Endometrial microvascular endothelial cells (primary cell): ENCODE results near the gene TBX4. TPM values are rescaled to one million over a fixed set of nuclear protein-coding genes. Genes with fewer than 3 reads are reported as not detected.

Source experiments
- in situ Hi-C: cut with HindIII; loops from 2 replicates; pipeline ENCODE4 v1.10.0; 2017; ENCODE audit warnings: low sequenced_read_pairs, low pct_unique_long_range_greater_than_20kb; ENCODE audit errors: inconsistent ontology term
- total RNA-seq: library from RNA; depleted of rRNA; stranded (reverse); fragments of >200 nt; gene quantifications from one replicate; pipeline ENCODE4 v1.2.3, GENCODE V29; 2015; ENCODE audit errors: inconsistent ontology term

TBX4 gene
- total RNA-seq, 1 donor from 2014 or later: not detected

DNA sequence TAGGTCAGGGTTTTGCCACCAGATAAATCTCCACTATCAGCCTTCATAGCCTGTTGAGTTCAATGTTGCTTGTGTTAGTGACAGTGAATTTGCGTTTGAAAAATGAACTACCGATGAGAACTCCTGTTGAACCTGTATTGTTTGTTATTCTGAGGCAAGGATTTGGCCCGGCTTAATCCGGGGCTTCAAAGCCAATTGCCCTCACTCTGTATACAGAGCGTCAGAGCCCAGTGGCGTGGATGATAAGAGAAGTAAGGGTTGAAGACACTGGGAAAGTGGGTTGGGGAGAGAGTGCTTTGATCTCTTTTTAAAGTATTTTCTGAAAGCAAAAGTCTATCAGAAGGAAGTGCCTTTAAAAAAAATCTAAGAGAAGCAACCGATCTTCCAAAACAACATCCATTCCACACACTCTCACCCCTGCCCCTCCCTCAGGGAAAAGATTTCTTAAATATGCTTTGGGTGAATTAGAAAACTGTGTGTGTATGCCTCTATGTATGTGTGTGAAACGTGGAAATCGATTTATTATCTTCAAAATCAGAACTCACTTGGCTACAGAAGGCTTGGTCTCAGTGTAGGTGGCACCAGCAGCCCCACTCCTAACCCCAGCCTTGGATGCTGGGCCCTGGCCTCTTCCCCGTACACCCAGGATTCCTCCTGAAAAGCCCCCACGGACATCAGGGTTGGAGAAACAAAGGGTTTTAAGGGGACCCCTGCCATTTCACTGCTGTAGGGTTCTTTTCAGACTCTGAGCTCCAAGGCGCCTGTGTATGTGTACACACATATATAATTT lies 8.8 kb downstream of the TBX4 start:
- in situ Hi-C loops: no loop called here

DNA sequence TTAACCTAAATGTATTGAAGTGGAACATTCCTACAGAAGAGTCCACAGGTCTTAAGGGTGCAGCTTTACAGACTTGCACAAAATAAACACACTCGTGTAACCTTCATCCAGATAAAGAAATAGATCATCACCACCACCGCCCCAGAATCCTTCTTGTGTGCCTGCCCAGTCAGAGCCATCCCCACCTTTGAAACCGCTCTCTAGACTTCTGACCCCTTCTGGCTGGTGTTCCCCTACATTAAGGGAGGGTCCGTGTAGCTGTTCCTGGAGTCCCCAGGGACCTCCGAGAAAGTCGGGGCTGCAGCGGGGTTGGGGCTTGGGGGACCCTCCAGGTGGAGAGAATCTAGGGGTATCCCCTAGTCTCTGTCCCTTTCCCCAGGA lies 9.4 kb downstream of the TBX4 start:
- in situ Hi-C loops: no loop called here

DNA sequence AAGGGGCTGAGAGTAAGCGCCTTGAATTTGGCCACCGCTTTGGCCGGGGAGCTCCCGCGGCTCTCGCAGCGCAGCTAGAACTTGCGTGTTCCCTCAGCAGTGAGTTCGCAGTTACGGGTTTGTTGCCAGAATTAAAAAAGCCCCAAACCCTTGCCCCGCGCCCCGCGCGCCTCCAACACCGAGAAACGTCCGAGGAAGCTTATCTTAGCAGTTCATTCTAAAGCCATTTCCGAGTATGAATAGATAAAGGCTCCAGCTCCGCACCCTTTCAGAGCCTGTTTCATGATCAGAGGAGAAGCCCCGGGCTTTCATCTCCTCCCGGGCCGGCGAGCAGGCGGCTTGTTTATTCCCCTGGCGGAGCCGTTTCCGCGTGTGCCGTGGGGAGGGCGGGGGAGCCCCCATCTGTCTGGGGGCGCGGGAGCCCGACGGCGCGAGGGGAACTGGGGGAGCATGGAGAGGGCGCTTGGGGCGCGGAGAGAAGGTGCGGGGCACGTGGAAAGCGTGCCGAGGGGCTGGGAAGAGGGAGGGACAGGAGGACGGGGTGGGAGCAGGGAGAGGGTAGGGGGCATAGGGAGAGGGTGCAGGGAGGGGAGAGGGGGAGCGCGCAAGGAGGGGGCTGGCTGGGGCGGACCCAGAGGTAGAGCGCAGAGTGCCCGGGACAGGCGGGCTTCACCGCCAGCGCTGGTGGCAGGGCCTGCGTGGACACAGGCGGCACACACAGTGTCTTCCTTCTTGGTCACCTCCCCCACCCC lies 9.9 kb downstream of the TBX4 start:
- in situ Hi-C loops: no loop called here

DNA sequence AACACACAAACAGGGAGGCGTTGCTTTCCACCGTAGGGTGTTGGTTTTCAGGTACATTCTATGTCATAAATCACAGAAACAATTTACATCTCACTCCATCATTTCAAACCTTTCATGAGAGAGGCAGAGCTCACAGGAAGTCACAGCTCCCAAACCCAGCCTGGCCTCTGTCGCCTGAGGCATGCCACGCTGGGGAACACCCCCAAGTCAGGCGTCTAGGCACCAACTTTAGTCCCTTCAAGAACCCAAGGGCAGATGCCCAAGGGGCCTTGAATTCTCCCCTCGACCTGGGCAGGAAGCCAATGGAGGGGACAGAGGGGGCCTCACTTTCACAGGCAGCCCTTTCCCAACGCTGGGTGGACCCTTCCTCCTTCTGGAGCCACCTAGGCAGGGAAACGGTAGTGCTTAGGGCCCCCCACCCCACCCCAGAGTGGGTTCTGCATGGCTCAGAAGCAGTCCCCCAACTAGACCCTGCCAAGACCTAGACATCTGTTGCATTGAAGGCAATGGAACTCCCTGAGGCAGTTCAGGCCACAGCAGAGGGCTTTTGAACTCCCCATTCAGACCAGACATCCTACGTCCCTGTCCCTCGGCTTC lies 10.6 kb downstream of the TBX4 start:
- in situ Hi-C loops: no loop called here

DNA sequence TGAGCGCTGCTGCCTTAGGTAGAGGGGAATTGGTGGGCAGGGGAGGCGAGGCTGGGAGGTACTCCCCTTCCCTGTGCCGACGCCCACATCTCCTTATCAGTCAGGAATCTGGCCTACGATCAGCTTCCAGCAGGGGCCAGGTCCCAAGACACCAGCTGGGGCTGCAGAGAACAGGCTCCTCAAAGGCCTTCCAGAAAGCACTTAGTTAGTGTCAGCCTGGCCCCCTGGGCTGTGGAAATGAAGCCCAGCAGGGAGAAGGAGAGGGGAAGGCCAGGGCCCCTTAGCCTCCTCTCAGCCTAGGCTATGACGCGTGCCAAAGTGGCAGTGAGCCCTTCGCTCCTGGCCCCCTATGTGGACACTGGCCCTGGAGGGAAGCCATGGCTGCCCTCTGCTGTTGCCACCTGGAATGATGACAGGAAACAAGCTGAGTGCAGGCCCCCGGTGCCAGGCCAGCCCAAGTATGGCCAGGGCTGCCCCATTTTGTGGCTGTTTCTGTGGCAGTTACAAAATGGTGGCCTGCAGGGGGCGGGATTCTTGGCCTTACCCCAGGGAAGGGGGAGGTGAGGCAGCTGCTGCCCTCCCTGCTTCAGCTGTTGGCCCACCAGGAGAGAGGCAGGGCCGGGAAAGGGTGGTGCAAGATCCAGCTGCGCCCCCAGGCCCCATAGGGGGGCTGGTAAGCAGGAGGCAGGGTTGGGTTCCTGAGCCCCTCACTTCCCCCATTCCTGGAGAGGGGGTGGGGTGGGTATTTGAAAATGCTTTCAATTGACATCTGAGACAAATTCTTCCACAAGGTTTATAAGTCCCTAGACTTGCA lies 11.3 kb downstream of the TBX4 start:
- in situ Hi-C loops: no loop called here

DNA sequence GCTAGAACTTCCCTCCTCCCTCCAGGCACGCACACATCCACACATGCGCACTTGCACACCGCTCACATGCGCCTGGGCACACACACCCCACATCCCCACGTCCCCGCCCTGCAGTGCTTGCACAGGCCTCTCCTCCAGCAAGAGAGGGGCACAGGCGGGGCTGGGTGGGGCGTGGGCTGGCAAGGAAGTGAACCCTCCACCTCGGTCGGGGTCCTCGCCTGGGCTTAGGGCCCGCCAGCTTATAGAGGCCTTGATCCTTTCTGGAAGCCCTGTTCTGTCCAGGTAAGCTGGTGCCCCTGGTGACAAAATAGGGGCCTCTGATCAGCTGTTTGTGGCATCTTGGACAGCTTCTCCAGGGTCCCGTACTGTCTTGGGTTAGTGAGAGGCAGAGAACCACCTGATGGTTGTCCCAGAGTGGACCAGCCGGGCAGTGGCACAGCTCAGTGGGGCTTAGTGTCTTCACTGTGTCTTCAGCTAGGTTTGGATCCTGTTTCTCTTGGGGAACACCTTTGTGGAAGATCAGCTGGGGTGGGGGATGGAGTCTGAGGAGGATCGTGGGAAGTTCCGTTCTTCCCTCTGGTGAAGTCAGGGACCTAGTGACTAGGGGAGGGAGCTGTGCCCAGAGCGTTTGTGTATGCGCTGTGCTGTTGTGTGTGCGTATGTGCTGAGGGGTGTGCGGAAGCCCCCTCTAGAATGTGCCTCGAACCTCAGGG lies 12.1 kb downstream of the TBX4 start:
- in situ Hi-C loops: no loop called here

DNA sequence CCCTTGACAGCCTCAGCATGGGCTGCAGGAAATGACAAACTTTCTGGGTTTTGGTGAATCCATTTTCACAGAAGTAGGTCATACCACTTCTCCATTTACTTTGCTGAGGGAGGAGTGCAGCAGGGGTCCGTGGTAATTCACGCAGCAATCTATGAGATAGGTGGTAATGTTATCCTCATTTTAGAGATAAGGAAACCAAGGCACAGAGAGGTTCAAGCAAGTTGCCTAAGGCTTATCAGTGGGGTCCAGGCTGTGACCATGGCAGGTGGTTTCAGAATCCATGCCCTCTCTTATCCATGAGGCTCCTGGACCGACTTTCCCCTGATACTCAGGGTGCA lies 12.6 kb downstream of the TBX4 start:
- in situ Hi-C loops: no loop called here

DNA sequence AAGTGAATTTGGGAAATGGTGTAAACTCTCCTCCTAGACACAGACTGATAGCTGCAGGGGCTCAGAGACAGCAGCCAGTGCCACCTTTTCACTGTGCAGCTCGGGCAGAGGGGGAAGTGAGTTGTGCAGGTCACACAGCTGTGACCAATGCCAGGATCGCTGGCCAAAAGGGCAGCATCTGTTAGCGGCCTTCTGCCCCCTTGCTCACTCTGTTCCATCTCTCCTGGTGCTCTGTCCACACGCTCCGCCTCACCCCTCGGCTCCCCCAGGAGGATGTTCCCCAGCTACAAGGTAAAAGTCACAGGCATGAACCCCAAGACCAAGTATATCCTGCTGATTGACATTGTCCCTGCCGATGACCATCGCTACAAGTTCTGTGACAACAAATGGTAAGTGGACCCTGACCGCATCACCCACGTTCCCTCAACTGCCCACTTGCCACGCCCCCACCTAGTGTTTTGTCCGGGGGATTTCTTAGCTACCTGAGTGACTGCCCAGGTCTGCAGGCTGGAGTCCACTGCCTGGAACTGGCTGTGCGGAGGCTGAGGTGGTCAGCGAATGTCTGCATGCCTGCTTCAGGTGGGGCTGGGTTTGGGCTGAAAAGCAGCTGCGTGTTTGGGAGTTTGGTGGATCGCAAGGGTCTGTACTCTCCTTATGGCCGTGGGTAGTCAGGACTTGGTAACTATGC lies 13.5 kb downstream of the TBX4 start:
- in situ Hi-C loops: no loop called here

DNA sequence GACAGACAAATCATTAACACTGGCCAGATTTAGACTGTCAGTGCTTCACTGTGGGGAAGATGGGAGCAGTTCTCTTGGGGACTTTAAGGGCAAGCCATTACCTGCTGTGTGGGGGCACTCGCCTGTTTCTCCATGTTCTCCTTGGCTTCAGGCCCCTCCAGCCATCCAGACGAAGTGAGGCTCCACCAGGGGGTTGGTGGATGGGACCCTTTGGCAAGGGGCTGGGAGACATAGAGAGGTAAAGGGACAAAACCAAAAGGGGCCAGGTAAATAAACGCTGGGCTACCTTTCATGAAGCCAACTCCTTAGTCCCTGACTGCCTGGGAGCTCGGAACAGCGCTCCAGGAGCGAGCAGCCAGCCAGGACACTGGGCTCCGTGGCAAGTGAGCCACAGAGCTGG lies 14.0 kb downstream of the TBX4 start:
- in situ Hi-C loops: no loop called here

DNA sequence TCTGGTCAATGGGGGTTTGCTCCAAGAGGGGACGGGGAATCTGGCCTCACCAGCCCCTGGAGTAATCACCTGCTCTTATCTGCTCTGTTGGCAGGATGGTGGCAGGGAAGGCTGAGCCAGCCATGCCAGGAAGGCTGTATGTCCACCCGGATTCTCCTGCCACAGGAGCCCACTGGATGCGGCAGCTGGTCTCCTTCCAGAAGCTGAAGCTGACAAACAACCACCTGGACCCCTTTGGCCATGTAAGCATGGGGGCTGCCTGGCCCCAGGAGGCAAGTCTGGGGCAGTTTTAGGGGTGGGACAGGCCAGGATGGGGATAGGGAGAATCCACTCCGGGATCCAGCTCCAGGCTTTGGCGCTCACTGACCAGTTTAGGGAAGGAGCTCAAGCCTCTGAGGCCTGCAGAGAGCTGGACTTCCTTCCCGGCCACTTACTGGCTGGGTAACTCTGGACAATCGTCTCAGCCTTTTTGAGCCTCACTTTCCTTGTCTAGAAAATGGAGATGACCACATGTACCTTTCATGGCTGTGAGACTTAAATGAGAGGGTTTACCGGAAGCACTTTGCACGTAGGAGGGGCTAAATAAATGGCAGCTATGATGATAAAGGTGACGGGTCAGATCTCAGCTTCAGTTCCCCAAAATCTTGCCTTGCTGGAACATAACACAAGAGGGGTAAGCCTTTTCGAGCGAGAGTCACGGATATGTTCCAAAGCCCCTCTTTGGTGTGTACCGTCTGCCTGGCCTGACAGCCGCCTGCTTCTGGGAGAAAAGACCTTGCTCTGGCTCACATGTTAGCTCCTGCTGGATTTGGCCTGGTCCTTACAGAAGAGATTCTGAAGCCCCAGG lies 15.4 kb downstream of the TBX4 start:
- in situ Hi-C loops: no loop called here

DNA sequence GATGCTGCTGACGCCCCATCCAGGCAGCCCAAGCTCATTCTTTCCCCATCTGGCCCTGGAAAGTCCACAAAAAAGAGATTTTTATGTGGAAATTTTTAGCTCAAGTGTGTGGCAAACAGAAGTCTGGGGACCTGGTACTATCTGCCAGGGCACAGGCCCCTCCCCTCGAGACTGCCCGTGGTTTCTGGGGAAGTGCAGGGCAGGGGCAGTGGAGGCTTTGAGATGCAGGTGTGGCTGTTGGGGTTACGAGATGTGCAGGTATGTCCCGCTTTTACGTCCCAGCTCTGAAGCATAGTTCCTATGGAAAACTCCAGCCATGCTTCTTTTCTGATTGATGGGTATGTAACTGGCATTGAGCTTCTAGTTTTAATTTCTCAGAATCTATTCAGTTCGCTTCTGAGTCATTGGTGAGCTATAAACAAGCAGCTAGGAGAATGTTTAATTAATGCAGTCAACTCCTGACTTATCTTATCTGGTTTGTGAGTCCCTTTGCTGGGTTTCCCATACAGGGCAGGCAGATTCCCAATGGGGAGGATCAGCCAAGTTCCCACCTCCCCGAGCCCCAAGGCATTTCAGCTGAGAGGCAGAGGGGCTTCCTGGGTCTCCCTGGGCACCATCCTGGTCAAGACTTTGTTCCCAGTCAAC lies 16.2 kb downstream of the TBX4 start:
- in situ Hi-C loops: no loop called here

DNA sequence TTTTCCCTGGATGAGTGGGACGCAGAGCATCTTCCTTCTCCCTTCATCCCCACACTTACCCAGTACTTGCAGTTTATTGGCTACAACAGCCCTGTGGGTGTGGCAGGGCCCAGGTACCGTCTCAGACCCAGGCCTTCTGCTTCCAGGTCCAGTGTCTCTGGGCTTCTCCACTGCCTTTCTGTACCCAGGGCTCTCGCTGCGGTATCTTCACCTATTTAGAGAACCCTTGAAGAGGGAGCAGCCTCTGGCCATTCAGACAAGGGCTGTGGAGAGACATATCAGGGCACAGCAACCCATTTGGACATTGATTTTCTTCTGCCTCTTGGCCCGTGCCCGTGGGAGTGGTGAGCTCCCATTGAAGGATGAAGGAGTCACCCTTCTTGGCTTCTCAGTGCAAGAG lies 17.3 kb downstream of the TBX4 start:
- in situ Hi-C loops: no loop called here

DNA sequence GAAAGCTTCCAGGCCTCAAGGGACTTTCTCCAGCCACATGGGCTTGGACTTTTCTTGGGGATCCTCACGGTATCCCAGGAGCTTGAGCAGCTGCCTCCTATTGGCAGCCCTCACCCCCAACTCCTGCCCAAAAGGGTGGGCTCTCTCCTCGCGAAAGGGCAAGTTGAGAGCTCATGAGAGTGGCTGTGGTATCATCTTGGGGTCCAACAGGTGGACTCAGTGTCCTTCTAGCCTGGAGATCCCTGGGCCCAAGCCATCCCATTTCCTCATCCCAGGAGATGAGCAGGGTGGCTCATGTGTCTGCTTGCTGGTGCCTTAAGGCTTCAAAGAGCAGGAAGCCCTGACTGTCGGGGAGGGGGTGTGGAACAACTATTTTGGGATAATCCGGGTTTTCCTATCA lies 17.7 kb downstream of the TBX4 start:
- in situ Hi-C loops: no loop called here

DNA sequence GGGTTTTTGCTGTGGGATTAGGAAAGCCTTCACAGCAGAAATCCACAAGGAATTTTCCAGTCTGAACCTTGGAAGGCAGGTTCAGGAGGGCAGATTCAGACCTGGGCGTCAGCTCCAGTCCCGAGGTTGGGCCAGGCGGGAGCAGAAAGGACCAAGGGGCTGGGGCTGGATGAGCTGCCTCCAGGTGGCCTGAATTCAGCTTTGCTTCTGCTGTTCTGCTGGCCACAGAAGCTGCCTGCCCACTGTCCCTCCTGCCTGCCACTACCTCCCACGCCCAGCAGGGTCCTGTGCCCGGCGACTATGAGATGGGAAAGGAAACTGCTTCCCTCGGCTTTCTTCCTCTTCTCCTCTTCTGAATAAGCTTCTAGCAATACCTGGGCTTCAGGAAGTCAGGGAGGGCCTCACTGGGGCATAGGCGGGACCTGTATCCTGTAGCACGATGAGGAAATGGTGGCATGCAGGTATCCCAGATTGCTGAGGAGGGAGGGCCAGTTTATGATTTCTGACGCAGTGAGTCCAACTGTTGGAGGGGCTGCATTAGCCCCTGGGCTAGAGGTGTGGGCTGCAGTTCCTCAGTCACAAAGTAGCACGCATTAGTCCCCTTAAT lies 18.4 kb downstream of the TBX4 start:
- in situ Hi-C loops: no loop called here

DNA sequence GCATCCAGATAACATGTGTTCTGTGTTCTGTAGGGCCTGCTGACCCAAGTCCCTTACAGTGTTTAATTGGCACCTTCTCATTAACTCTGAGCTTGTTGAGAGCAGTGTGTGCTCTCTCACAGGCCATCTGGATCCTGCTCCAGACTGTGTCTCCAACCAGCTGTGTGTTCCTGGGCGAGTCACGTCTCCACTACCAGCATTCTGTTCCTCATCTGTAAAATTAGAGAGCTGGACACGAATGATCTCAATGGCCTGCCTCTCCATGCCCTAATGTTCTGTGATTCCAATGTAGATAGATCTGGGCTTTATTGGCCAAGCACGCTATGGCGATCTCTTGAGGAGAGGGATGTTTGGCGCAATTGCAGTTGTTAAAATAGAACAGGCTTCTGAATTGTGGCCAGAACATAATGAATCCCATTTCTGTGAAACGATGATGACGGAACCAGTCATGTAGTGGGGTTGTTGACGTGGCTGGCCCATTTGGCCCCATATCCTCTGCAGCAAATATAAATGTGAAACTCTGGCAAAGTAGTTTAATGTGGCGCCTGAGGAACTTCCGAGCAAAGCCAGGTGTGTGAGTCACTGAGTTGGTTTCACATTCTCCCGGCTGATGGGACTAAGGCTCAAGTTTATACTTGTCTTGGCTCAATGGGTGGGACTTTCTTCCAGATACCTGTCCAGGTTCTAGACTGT lies 22.2 kb downstream of the TBX4 start:
- in situ Hi-C loops: no loop called here

DNA sequence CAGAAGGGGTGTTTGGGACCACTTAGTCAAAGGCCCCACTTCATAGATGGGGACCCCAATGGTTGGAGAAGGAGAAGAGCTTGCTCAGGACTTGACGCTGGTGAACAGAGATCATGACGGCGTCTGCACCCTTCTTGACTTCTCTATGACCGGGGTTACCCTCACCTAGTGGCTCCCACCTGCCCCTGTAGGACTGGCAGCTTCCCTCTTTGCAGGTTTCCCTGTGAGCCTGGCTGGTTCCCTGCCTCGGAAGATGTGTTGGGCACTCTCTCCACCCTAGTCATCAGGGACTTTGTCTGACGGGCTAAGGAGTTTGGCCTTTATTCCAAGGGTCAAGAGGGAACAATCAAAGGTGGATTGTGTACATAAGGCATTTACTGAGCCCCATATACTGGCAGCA lies 22.7 kb downstream of the TBX4 start:
- in situ Hi-C loops: no loop called here
